ENCODE measurements around the gene DSC3. TPM values are rescaled to one million over a fixed set of nuclear protein-coding genes. Genes with fewer than 3 reads are reported as not detected.

Gene DSC3
- total and polyA plus RNA-seq, 2 experiments from 2014 or later, result 0.52 to 2.1 TPM

- Histone ChIP-seq H4K20me1 (replicated peaks; ENCODE audit: insufficient read depth) (no peaks in the 10 kb centered on the region), H3K27ac (ENCODE audit: low read depth) (no peak overlapping the region), H3F3A (replicated peaks; ENCODE audit: low read depth) (peaks cover 6% of the 10 kb centered on the region; the same call in 1 of the 2 replicates), H3K36me3 (ENCODE audit: insufficient read depth) (no peaks in the 10 kb centered on the region), H2AFZ (no peak overlapping the region), H3K27me3 (ENCODE audit: insufficient read depth) (peaks cover 42% of the 10 kb centered on the region), H3K4me1 (ENCODE audit: insufficient read depth) (peaks cover 12% of the 10 kb centered on the region; the same call in 1 of the 2 replicates), H3K79me2 (replicated peaks; ENCODE audit: insufficient read depth) (no peaks in the 10 kb centered on the region), H3K4me3 (no peak overlapping the region), H3K9me2 (ENCODE audit: insufficient read depth) (peaks cover 6% of the 10 kb centered on the region; the same call in 1 of the 2 replicates), H3K4me2 (no peak overlapping the region)
- peaks cover 17% of the 10 kb centered on the region for H3K4me1 Mint-ChIP-seq
- no peaks in the 10 kb centered on the region; the same call in 2 of the 3 replicates for H3K36me3 Mint-ChIP-seq (ENCODE audit: low read depth)
- DNase-seq (ENCODE audit: low spot score) (no peak), ATAC-seq (no peak)
- H3K9me3 Mint-ChIP-seq, result no peaks in the 10 kb centered on the region; the same call in 2 of the 3 replicates
- TF ChIP-seq STAT1 (IDR thresholded peaks at IDR 0.05; ENCODE audit: unreplicated experiment) (no peak), EZH2 (IDR thresholded peaks at IDR 0.05; ENCODE audit: low read depth, unreplicated experiment) (no peak), JUNB (IDR thresholded peaks at IDR 0.05; ENCODE audit: unreplicated experiment) (no peak), ZNF114 (CRISPR knock-in tag; IDR thresholded peaks at IDR 0.05) (no peak), REST (IDR thresholded peaks at IDR 0.05; ENCODE audit: unreplicated experiment) (no peak), ZNF331 (CRISPR knock-in tag; IDR thresholded peaks at IDR 0.05; ENCODE audit: low read depth) (no peak), POLR2AphosphoS5 (IDR thresholded peaks at IDR 0.05; ENCODE audit: low read depth) (no peak), CREB1 (CRISPR knock-in tag; IDR thresholded peaks at IDR 0.05; ENCODE audit: low read depth) (no peak), EZH2phosphoT487 (IDR thresholded peaks at IDR 0.05; ENCODE audit: unreplicated experiment) (no peak), ZNF462 (CRISPR knock-in tag; IDR thresholded peaks at IDR 0.05) (no peak), CTCF (conservative IDR thresholded peaks at IDR 0.05; ENCODE audit: low read depth in 2 of 2) (no peak), NANOG (IDR thresholded peaks at IDR 0.05; ENCODE audit: borderline replicate concordance) (no peak), ETS1 (IDR thresholded peaks at IDR 0.05) (no peak)
- no peak overlapping the region for H3K27ac Mint-ChIP-seq
- H3K27me3 Mint-ChIP-seq (ENCODE audit: insufficient read depth, low read depth, poor library complexity), result peaks cover 22% of the 10 kb centered on the region
- no peak overlapping the region for H3K4me3 Mint-ChIP-seq
Measured at GRCh38 chr18:31046916-31047315, 4.4 kb upstream of the DSC3 start.

Measured in GM23338 (cell line).